Colonic mucosa (tissue), 4 donors: ENCODE data around the gene ZP2. TPM values are rescaled to one million over a fixed set of nuclear protein-coding genes. Genes with fewer than 3 reads are reported as not detected.
"Not testable (repeated sequence)": the region's sequence is repeated elsewhere in the genome, so short reads cannot be mapped to it uniquely, and the experiment has no call there.

Source experiments
- DNase-seq: peaks from one replicate; pipeline ENCODE4 v3.0.0-alpha.2; 2020
- H3K27ac ChIP-seq: fragments of 200-600 bp; one replicate; pipeline ENCODE4 v1.8.0; 2021
- H3K27me3 ChIP-seq: fragments of 200-600 bp; one replicate; pipeline ENCODE4 v1.8.0; 2021
- H3K36me3 ChIP-seq: fragments of 200-600 bp; one replicate; pipeline ENCODE4 v1.8.0; 2021
- H3K4me1 ChIP-seq: fragments of 200-600 bp; one replicate; pipeline ENCODE4 v1.8.0; 2021; ENCODE audit warnings: mild to moderate bottlenecking
- H3K4me3 ChIP-seq: fragments of 200-600 bp; one replicate; pipeline ENCODE4 v1.8.0; 2021
- H3K9ac ChIP-seq, 2 donors: one replicate each; pipeline ENCODE4 v1.7.0; 2013; ENCODE audit warnings: control low read depth in 2 of 2, low read depth in 2 of 2, low read length in 2 of 2
- H3K9me3 ChIP-seq: fragments of 200-600 bp; one replicate; pipeline ENCODE4 v1.8.0; 2021
- CTCF ChIP-seq: fragments of 200-600 bp; IDR thresholded peaks from one replicate; pipeline ENCODE4 v1.8.0; 2022; ENCODE audit warnings: antibody characterized with exemption, mild to moderate bottlenecking
- intact Hi-C: fragments of 100-400 bp; cut with DNase I; formaldehyde crosslinking; loops from one replicate; pipeline ENCODE4 v1.14.1; 2022
- total RNA-seq, 2 donors: library from RNA; stranded (reverse); fragmentation: NEBNext Ultra II Directional in 1 of 2; extraction: Animal tissue kit (Norgen Biotek cat#: 25700) in 1 of 2; gene quantifications; one replicate each; pipeline ENCODE4 v1.2.1, GENCODE V29; 2021
- donor health status: healthy.
- donor health status: DM: no; HTN: no; CAD: no.
- donor health status: DM: no; HTN: no; CAD: no.

Gene ZP2
- total RNA-seq, 2 donors from 2014 or later: 0.25 to 0.27 TPM

- no peak for TF ChIP-seq CTCF
- H3K36me3 ChIP-seq: no peaks in the 10 kb centered on the region
- H3K4me3 ChIP-seq: no peak overlapping the region
- no peaks in the 10 kb centered on the region for H3K9me3 ChIP-seq
- peak; percentile 34 for DNase-seq
- no peaks in the 10 kb centered on the region for H3K4me1 ChIP-seq
- no peak overlapping the region for H3K27ac ChIP-seq
- H3K9ac ChIP-seq: no peak overlapping the region
- intact Hi-C loops: no loop called here
- H3K27me3 ChIP-seq: no peaks in the 10 kb centered on the region
Observed at GRCh38 chr16:21203155-21203797, 8.1 kb downstream of the ZP2 start.

- TF ChIP-seq CTCF: no peak
- H3K4me3 ChIP-seq: no peak overlapping the region
- no peaks in the 10 kb centered on the region for H3K36me3 ChIP-seq
- intact Hi-C loops: no loop called here
- no peaks in the 10 kb centered on the region for H3K9me3 ChIP-seq
- DNase-seq: no peak
- H3K27me3 ChIP-seq: no peaks in the 10 kb centered on the region
- H3K27ac ChIP-seq: no peak overlapping the region
- H3K4me1 ChIP-seq: no peaks in the 10 kb centered on the region
- peak overlapping the region in 1 of 2 donors; percentile 47 for H3K9ac ChIP-seq
Observed at GRCh38 chr16:21199607-21200218, 11.7 kb downstream of the ZP2 start.

- Histone ChIP-seq H3K27me3 (no peaks in the 10 kb centered on the region), H3K9ac (no peak overlapping the region), H3K36me3 (no peaks in the 10 kb centered on the region), H3K9me3 (no peaks in the 10 kb centered on the region), H3K4me3 (no peak overlapping the region), H3K27ac (no peak overlapping the region), H3K4me1 (no peaks in the 10 kb centered on the region)
- no peak for DNase-seq
- no peak for TF ChIP-seq CTCF
- intact Hi-C loops: no loop called here
Observed at GRCh38 chr16:21197621-21198020, 13.8 kb downstream of the ZP2 start.

- no peaks in the 10 kb centered on the region for H3K9me3 ChIP-seq
- H3K4me3 ChIP-seq: no peak overlapping the region
- intact Hi-C loops: no loop called here
- no peak overlapping the region for H3K9ac ChIP-seq
- no peaks in the 10 kb centered on the region for H3K36me3 ChIP-seq
- no peak for TF ChIP-seq CTCF
- no peak for DNase-seq
- no peak overlapping the region for H3K27ac ChIP-seq
- H3K27me3 ChIP-seq: no peaks in the 10 kb centered on the region
- no peaks in the 10 kb centered on the region for H3K4me1 ChIP-seq
Observed at GRCh38 chr16:21197112-21197511, 14.3 kb downstream of the ZP2 start.

GRCh38 chr16:21195330-21195729 lies 16.0 kb downstream of the ZP2 start:
- H3K36me3 ChIP-seq, H3K27ac ChIP-seq, DNase-seq, H3K27me3 ChIP-seq, H3K9ac ChIP-seq, H3K4me3 ChIP-seq, H3K9me3 ChIP-seq, intact Hi-C loops, H3K4me1 ChIP-seq: not testable (repeated sequence)

- no peaks in the 10 kb centered on the region for H3K27me3 ChIP-seq
- intact Hi-C loops: no loop called here
Observed at GRCh38 chr16:21194771-21195301, 16.5 kb downstream of the ZP2 start.

More at GRCh38 chr16:21194771-21195301, 16.5 kb downstream of the ZP2 start:
- TF ChIP-seq CTCF: no peak
- H3K4me3 ChIP-seq: no peak overlapping the region
- H3K4me1 ChIP-seq: no peaks in the 10 kb centered on the region
- no peaks in the 10 kb centered on the region for H3K9me3 ChIP-seq
- H3K27ac ChIP-seq: no peak overlapping the region
- no peaks in the 10 kb centered on the region for H3K36me3 ChIP-seq
- DNase-seq: no peak
- no peak overlapping the region for H3K9ac ChIP-seq
